HEK293T (cell line): Measurements from ENCODE around the gene S100A13.

Experiments used
- CTCF ChIA-PET: fragments of 350-600 bp; formaldehyde crosslinking; extraction: SDS; loops from one replicate; lab custom pipeline; 2021; ENCODE audit warnings: antibody characterized with exemption, inconsistent platforms; lab: Yijun Ruan, JAX
- POLR2A ChIA-PET: fragments of 350-600 bp; formaldehyde crosslinking; extraction: SDS; loops from one replicate; lab custom pipeline; 2020; ENCODE audit warnings: antibody characterized with exemption, inconsistent platforms; lab: Yijun Ruan, JAX
- DNase-seq: peaks from one replicate; pipeline ENCODE4 v3.0.0; 2012; ENCODE audit warnings: mixed read lengths; ENCODE audit errors: extremely low spot score
- ARNT ChIP-seq: fragments of 450-650 bp; IDR thresholded peaks from 2 replicates; pipeline ENCODE4 v1.6.1; 2017; ENCODE audit warnings: mild to moderate bottlenecking
- BHLHE40 ChIP-seq: fragments of 450-650 bp; IDR thresholded peaks from 2 replicates; pipeline ENCODE4 v1.6.1; 2016; ENCODE audit warnings: mild to moderate bottlenecking, moderate library complexity, borderline replicate concordance
- CTBP1 ChIP-seq: fragments of 450-650 bp; IDR thresholded peaks from 2 replicates; pipeline ENCODE4 v1.6.1; 2016; ENCODE audit warnings: borderline replicate concordance
- ELF4 ChIP-seq: fragments of 450-650 bp; IDR thresholded peaks from 2 replicates; pipeline ENCODE4 v1.6.1; 2017; ENCODE audit warnings: antibody characterized with exemption
- FOXA1 ChIP-seq: fragments of 450-650 bp; IDR thresholded peaks from 2 replicates; pipeline ENCODE4 v1.6.1; 2016; ENCODE audit warnings: mild to moderate bottlenecking
- FOXK2 ChIP-seq: fragments of 450-650 bp; IDR thresholded peaks from 2 replicates; pipeline ENCODE4 v1.6.1; 2016; ENCODE audit warnings: mild to moderate bottlenecking
- FOXM1 ChIP-seq: fragments of 450-650 bp; IDR thresholded peaks from 2 replicates; pipeline ENCODE4 v1.6.1; 2017; ENCODE audit warnings: mild to moderate bottlenecking, borderline replicate concordance
- HDGF ChIP-seq: fragments of 450-650 bp; IDR thresholded peaks from 2 replicates; pipeline ENCODE4 v1.6.1; 2017; ENCODE audit warnings: antibody characterized with exemption, borderline replicate concordance
- L3MBTL2 ChIP-seq: fragments of 450-650 bp; conservative IDR thresholded peaks from 2 replicates; pipeline ENCODE4 v1.6.1; 2016; ENCODE audit warnings: mild to moderate bottlenecking
- LEF1 ChIP-seq: fragments of 450-650 bp; IDR thresholded peaks from 2 replicates; pipeline ENCODE4 v1.6.1; 2017; ENCODE audit warnings: mild to moderate bottlenecking, borderline replicate concordance
- NFRKB ChIP-seq: fragments of 450-650 bp; IDR thresholded peaks from 2 replicates; pipeline ENCODE4 v1.6.1; 2016; ENCODE audit warnings: mild to moderate bottlenecking, moderate library complexity
- PKNOX1 ChIP-seq: fragments of 450-650 bp; IDR thresholded peaks from 2 replicates; pipeline ENCODE4 v1.6.1; 2016
- SP1 ChIP-seq: fragments of 450-650 bp; IDR thresholded peaks from 2 replicates; pipeline ENCODE4 v1.6.1; 2017
- SUZ12 ChIP-seq: fragments of 450-650 bp; IDR thresholded peaks from 2 replicates; pipeline ENCODE4 v1.6.1; 2016; ENCODE audit warnings: mild to moderate bottlenecking
- TARDBP ChIP-seq: fragments of 450-650 bp; IDR thresholded peaks from 2 replicates; pipeline ENCODE4 v1.6.1; 2016
- ZNF384 ChIP-seq: fragments of 450-650 bp; IDR thresholded peaks from 2 replicates; pipeline ENCODE4 v1.6.1; 2016

The S100A13 gene

DNA sequence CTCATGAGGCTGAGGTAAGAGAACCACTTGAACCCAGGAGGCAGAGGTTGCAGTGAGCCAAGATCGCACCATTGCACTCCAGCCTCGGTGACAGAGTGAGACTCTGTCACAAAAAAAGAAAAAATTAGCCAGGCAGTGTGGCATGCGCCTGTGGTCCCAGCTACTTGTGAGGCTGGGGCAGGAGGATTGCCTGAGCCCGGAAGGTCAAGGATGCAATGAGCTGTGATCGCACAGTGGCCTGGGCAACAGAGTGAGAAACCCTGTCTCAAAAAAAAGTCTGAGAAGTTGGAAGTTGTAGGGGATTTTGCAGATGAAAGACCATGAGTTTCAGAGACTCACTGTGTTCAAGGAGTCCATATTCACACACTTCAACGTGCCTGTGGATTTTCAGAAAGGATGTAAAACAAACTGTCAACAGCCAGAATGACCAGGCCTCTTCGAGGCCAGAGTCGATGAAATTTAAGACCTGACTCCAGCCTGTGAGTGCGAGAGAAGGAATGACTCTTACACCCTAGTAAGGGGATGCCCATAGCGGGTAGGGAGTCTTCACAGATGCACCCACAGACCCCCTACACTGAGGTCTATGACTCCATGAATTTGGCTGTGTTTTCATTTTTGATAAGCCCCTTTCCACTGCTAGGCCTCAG lies 2.2 kb downstream of the S100A13 start:
- CTCF ChIA-PET: no interaction called here
- no peak for TF ChIP-seq FOXK2
- no peak for DNase-seq
- POLR2A ChIA-PET: interaction anchor here (2.6 kb wide), 1 partner anchor 9 kb away, joined by 13 read pairs; the partner anchor contains the start of gene CHTOP

DNA sequence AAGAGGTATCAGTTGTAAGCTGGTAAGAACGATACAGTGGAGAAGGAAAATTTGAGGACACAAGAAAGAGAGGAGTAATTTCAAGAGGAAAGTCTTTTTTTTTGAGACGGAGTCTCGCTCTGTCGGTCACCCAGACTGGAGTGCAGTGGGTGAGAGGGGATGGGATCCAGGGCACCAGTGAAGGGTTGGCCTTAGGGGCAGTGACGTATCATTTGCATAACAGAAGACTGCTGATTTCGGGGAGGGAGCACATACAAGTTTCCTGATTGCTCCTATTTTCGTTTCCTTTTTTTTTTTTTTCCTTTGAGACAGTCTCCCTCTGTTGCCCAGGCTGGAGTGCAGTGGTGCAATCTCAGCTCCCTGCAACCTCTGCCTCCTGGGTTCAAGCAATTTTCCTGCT lies 4.2 kb downstream of the S100A13 start:
- ChIA-PET CTCF (interaction anchor here (0.6 to 0.7 kb wide), 3 partner anchors 17 to 113 kb away, joined by 3 to 5 read pairs (median 4); no protein-coding TSS in a partner anchor), POLR2A (interaction anchor here (1.0 to 2.6 kb wide), 2 partner anchors 8 to 11 kb away, joined by 4 to 13 read pairs; partner anchors contain the start of gene CHTOP)
- no peak for DNase-seq
- TF ChIP-seq SUZ12: no peak
- TF ChIP-seq ZNF384: no peak
- no peak for TF ChIP-seq BHLHE40
- no peak for TF ChIP-seq TARDBP
- no peak for TF ChIP-seq CTBP1
- TF ChIP-seq SP1: no peak
- no peak for TF ChIP-seq NFRKB
- TF ChIP-seq LEF1: no peak

DNA sequence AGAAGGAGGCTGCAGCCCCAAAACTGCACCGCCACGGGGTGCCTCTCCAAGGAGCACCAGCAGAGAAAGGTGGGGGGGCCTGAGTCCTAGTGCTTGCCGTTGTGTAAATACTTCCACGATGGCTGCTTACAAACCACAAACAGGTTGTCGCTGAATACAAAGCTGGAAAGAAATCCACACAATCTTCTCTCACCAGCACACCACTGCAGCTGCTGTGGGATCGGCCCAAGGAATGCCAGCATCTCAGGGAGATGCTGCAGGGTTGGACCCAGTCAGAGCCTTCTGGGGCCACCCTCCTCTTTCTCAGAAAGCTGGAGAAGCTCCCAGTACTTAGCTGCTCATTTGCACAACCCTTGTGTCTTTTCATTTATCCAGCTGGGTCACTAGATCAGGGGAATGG lies 8.1 kb downstream of the S100A13 start:
- ChIA-PET CTCF (interaction anchor here (1.2 to 2.5 kb wide), 2 partner anchors 8 to 47 kb away, joined by 3 to 11 read pairs; partner anchors contain the start of gene S100A13), POLR2A (interaction anchor here (1.9 to 6.3 kb wide), 2 partner anchors 8 to 15 kb away, joined by 7 to 72 read pairs; partner anchors contain the start of genes CHTOP, S100A1 and S100A13)
- DNase-seq: no peak
- TF ChIP-seq LEF1 (no peak), SUZ12 (no peak), HDGF (no peak), NFRKB (no peak), CTBP1 (no peak), ZNF384 (no peak)

DNA sequence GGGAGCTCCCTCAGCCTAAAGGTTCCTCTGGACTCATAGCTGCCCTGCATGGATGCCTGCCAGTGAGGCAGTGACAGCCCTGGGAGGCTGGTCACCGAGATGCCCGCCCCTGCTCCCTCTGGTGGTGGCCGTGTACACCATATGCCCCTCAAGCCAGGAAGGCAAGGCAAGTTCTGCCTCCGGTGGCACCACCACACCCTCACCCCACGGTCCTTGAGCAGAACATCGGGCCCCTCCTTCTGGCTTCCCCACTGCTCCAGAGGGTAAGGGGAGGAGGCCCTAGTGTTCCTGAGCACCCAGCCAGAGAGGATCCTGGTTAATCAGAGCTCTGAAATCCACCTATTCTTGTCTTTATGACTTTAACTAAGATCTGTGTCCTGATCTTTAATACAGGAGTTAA lies 9.6 kb downstream of the S100A13 start:
- CTCF ChIA-PET: interaction anchor here (2.5 kb wide), 1 partner anchor 10 kb away, joined by 11 read pairs; the partner anchor contains the start of gene S100A13
- no peak for DNase-seq
- POLR2A ChIA-PET: interaction anchor here (0.7 to 6.3 kb wide), 2 partner anchors 9 to 17 kb away, joined by 3 to 72 read pairs; partner anchors contain the start of genes S100A1 and S100A13
- TF ChIP-seq ELF4 (no peak), PKNOX1 (no peak), FOXA1 (no peak), FOXM1 (no peak), ARNT (no peak), CTBP1 (no peak)

DNA sequence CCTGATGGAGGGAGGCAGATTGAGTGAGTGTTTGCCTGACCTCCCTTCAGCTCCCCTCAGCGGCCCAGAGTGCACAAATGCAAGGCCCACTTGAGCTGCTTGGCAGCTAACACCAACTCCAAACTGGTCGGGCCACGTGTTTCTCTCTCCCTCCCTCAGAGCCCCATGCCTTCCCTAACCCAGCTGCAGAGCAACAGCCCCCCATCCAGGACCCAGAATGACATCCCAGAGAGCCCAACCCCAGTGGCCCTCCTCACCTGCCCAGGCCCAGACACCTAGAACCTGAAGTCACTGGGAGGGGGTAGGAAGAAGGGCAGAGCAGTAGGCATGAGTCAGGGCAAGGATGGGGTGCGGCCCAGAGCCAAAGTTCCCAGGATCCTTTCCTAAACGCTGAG lies 10.4 kb downstream of the S100A13 start:
- CTCF ChIA-PET: interaction anchor here (2.5 kb wide), 1 partner anchor 11 kb away, joined by 11 read pairs; the partner anchor contains the start of gene S100A13
- POLR2A ChIA-PET: interaction anchor here (3.1 to 6.3 kb wide), 2 partner anchors 10 to 17 kb away, joined by 28 to 72 read pairs; partner anchors contain the start of genes CHTOP, S100A1 and S100A13
- no peak for TF ChIP-seq FOXA1
- no peak for TF ChIP-seq PKNOX1
- no peak for TF ChIP-seq ARNT
- no peak for TF ChIP-seq TARDBP
- TF ChIP-seq ZNF384: no peak
- no peak for TF ChIP-seq SUZ12
- DNase-seq: no peak

- TF ChIP-seq ELF4 (no peak), PKNOX1 (no peak), SUZ12 (no peak), FOXM1 (no peak), L3MBTL2 (no peak), HDGF (no peak), ARNT (no peak), TARDBP (no peak)
- CTCF ChIA-PET: interaction anchor here (0.6 to 2.8 kb wide), 2 partner anchors 11 to 28 kb away, joined by 3 to 27 read pairs; partner anchors contain the start of genes S100A1 and S100A13
- DNase-seq: no peak
- POLR2A ChIA-PET: interaction anchor here (1.0 to 6.3 kb wide), 3 partner anchors 11 to 18 kb away, joined by 3 to 72 read pairs (median 28); partner anchors contain the start of genes CHTOP, S100A1 and S100A13
Measured at GRCh38 chr1:153616144-153616916, 11.0 kb downstream of the S100A13 start, which contains the start of gene S100A14. Gene S100A14 (minus strand): TSS chr1:153616325. CDS start chr1:153615858, 467 bp downstream.
